Endodermal cell (in vitro differentiated cells): ENCODE data around the gene BLCAP. TPM values are rescaled to one million over a fixed set of nuclear protein-coding genes. Genes with fewer than 3 reads are reported as not detected.

Source experiments
- DNase-seq: peaks from one replicate; pipeline ENCODE4 v3.0.0-alpha.2; 2017
- H3K27ac ChIP-seq: 2 replicates; pipeline ENCODE4 v1.5.1; 2013; ENCODE audit warnings: mild to moderate bottlenecking, low read depth, low read length, moderate library complexity
- H3K27me3 ChIP-seq: 2 replicates; pipeline ENCODE4 v1.6.1; 2013; ENCODE audit warnings: mild to moderate bottlenecking, low read length, moderate library complexity; ENCODE audit not compliant: insufficient read depth, control insufficient read depth, poor library complexity, severe bottlenecking
- H3K36me3 ChIP-seq: 2 replicates; pipeline ENCODE4 v1.7.0; 2013; ENCODE audit warnings: mild to moderate bottlenecking, low read length, moderate library complexity; ENCODE audit not compliant: control insufficient read depth, insufficient read depth
- H3K4me1 ChIP-seq: one replicate; pipeline ENCODE4 v1.7.0; 2013; ENCODE audit warnings: low read length; ENCODE audit not compliant: control insufficient read depth, insufficient read depth
- H3K4me3 ChIP-seq: 2 replicates; pipeline ENCODE4 v1.5.1; 2013; ENCODE audit warnings: mild to moderate bottlenecking, low read length, moderate library complexity
- H3K9ac ChIP-seq: 2 replicates; pipeline ENCODE4 v1.6.1; 2013; ENCODE audit warnings: mild to moderate bottlenecking, low read length, moderate library complexity; ENCODE audit not compliant: poor library complexity, severe bottlenecking; ENCODE audit errors: extremely low read depth
- H3K9me3 ChIP-seq: 2 replicates; pipeline ENCODE4 v1.6.1; 2013; ENCODE audit warnings: mild to moderate bottlenecking, low read length, moderate library complexity; ENCODE audit not compliant: control insufficient read depth
- H3K27ac Mint-ChIP-seq: 2 replicates; pipeline ENCODE4 v1.8.0; 2020; ENCODE audit warnings: mixed read lengths
- H3K27me3 Mint-ChIP-seq: 2 replicates; pipeline ENCODE4 v1.8.0; 2021; ENCODE audit warnings: mild to moderate bottlenecking, mixed read lengths; ENCODE audit not compliant: insufficient read depth
- H3K36me3 Mint-ChIP-seq: 2 replicates; pipeline ENCODE4 v1.8.0; 2020; ENCODE audit warnings: low read depth, mixed read lengths
- H3K4me1 Mint-ChIP-seq: 2 replicates; pipeline ENCODE4 v1.8.0; 2020; ENCODE audit warnings: mixed read lengths
- H3K4me3 Mint-ChIP-seq: 2 replicates; pipeline ENCODE4 v1.8.0; 2020; ENCODE audit warnings: mild to moderate bottlenecking, moderate library complexity, mixed read lengths
- H3K9me3 Mint-ChIP-seq: 2 replicates; pipeline ENCODE4 v1.8.0; 2020; ENCODE audit warnings: mild to moderate bottlenecking, mixed read lengths
- WGBS, 2 experiments: methylation state at CpG; one replicate each; pipeline versions ENCODE4 v1.1.5 to v1.1.7; 2013; ENCODE audit warnings: missing lambda C conversion rate in 2 of 2, mixed read lengths in 1 of 2; ENCODE audit not compliant: insufficient coverage in 1 of 2, insufficient read length in 1 of 2; 5-methylcytosine and 5-hydroxymethylcytosine counted together
- total RNA-seq, 2 donors: library from RNA; stranded (reverse); fragmentation: NEBNext Ultra II Directional in 1 of 2; extraction: Animal tissue kit (Norgen Biotek cat#: 25700) in 1 of 2; gene quantifications; 2 replicates in 1 of 2; 3 replicates in 1 of 2; pipeline ENCODE4 v1.2.1, GENCODE V29; 2021
- TF ChIP-seq, protein P1 (sequence below): fragments of 200-600 bp; sonication (generic); conservative IDR thresholded peaks from 2 replicates; pipeline ENCODE4 v1.5.0; 2021; ENCODE audit warnings: antibody characterized with exemption, mild to moderate bottlenecking

BLCAP gene
- total RNA-seq, 2 donors from 2014 or later = 32.5 to 56.5 TPM

DNA sequence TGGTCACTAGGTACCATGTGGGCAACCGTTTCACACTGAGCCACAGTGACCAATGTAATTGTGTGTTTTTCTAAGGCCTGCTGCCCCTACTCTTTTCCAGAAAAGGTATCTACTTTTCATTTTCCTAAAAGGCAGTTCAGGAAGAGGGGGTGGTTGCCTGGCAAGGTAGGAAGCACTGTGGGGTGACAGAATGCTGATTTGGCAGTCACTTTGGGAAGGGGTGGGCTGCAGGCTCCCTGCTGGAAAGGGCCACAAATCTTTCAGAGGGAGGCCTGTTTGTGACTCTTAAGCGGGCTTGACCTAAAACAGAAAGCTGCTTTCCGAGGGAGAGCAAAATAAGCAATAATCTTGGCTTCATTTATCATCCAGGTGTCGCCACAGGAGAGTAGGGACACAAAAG lies 11.8 kb downstream of the BLCAP start:
- Mint-ChIP-seq H3K27ac (peak overlapping the region; percentile 8), H3K27me3 (peaks cover 4% of the 10 kb centered on the region), H3K4me3 (no peak overlapping the region), H3K4me1 (peaks cover 46% of the 10 kb centered on the region), H3K9me3 (no peaks in the 10 kb centered on the region), H3K36me3 (peaks cover 63% of the 10 kb centered on the region)
- Histone ChIP-seq H3K4me1 (peaks cover 11% of the 10 kb centered on the region), H3K27me3 (no peaks in the 10 kb centered on the region), H3K27ac (no peak overlapping the region), H3K9me3 (no peaks in the 10 kb centered on the region), H3K9ac (no peak overlapping the region), H3K36me3 (peaks cover 50% of the 10 kb centered on the region), H3K4me3 (no peak overlapping the region)
- no peak for DNase-seq
- TF ChIP-seq, protein P1, sequence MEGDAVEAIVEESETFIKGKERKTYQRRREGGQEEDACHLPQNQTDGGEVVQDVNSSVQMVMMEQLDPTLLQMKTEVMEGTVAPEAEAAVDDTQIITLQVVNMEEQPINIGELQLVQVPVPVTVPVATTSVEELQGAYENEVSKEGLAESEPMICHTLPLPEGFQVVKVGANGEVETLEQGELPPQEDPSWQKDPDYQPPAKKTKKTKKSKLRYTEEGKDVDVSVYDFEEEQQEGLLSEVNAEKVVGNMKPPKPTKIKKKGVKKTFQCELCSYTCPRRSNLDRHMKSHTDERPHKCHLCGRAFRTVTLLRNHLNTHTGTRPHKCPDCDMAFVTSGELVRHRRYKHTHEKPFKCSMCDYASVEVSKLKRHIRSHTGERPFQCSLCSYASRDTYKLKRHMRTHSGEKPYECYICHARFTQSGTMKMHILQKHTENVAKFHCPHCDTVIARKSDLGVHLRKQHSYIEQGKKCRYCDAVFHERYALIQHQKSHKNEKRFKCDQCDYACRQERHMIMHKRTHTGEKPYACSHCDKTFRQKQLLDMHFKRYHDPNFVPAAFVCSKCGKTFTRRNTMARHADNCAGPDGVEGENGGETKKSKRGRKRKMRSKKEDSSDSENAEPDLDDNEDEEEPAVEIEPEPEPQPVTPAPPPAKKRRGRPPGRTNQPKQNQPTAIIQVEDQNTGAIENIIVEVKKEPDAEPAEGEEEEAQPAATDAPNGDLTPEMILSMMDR = no peak
- 90 to 95% methylated on average over 4 of the region's 4 CpGs for WGBS, 2 experiments

DNA sequence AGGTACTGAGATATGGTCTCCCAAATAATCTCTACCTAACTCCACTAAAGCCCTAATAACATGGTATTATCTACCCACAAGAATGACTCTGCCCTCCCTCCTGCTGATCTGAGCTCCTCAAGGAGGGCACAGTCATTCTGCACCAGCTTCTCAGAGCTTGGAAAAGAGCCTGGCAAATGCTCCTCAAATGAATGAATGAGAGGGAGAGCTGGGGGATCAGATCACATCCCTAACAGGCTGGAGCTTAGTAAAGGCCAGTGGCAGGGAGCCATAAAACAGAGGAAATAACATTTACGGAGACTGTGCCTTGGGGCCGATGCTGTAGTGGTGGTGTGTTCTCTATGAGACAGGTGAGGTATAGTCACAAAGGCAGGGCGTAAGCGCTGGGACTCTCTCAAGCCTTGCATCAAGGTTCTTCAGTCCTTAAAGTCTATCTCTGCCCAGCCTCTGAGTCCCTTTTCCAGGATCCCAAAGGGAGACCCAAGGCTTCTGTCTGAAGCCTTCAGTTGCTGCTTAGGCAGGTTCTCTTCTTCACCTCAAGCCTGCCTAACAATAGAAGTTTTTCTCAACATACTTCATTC lies 13.8 kb downstream of the BLCAP start:
- Mint-ChIP-seq H3K9me3 (no peaks in the 10 kb centered on the region), H3K36me3 (peaks cover 65% of the 10 kb centered on the region)

DNA sequence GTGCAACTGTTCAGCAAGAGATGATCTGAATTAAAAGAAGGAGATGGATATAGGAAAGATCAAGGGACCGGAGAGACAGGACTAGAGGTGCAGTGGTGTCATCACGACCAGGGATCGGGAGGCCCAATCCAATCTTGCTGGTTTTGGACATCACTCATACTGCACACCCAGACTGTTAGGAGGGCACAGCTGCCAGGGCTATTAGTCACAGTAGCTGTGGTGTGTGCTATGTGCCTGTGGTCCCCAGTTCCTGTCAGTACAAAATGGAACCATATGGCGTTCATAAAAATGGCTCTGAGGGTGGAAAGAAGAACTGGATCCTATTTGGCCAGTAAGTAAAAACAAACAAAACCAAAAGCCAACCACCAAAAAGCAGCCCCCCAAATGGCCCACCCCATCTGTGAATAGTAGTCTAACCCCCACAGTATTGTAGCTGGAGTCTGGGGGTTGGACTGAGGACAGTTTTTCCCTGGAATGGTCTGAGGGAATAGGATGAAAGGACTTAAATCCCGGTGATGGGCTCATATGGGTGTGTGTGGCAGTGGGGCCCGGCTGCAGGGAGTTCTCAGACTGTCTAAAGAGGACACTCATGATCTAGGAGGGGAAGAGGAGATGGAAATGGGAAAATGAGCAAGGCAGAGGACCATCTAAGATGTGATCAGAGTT lies 15.9 kb downstream of the BLCAP start:
- no peak for DNase-seq
- Histone ChIP-seq H3K36me3 (peaks cover 47% of the 10 kb centered on the region), H3K4me1 (no peaks in the 10 kb centered on the region), H3K4me3 (no peak overlapping the region), H3K9me3 (no peaks in the 10 kb centered on the region), H3K27me3 (no peaks in the 10 kb centered on the region), H3K9ac (no peak overlapping the region), H3K27ac (no peak overlapping the region)
- WGBS, 2 experiments = 83 to 93% methylated on average over 1 to 6 of the region's 6 CpGs
- H3K9me3 Mint-ChIP-seq = no peaks in the 10 kb centered on the region
- no peak overlapping the region for H3K27ac Mint-ChIP-seq
- H3K4me3 Mint-ChIP-seq = no peak overlapping the region
- H3K4me1 Mint-ChIP-seq = peaks cover 6% of the 10 kb centered on the region
- H3K36me3 Mint-ChIP-seq = peaks cover 47% of the 10 kb centered on the region
- no peaks in the 10 kb centered on the region for H3K27me3 Mint-ChIP-seq
- TF ChIP-seq, protein P1 = no peak

More for the DNA sequence above, 13.8 kb downstream of the BLCAP start:
- no peaks in the 10 kb centered on the region for H3K27me3 ChIP-seq
- no peak overlapping the region for H3K27ac Mint-ChIP-seq
- peaks cover 57% of the 10 kb centered on the region for H3K36me3 ChIP-seq
- no peaks in the 10 kb centered on the region for H3K27me3 Mint-ChIP-seq
- H3K9me3 ChIP-seq = no peaks in the 10 kb centered on the region
- H3K27ac ChIP-seq = no peak overlapping the region
- 93 to 100% methylated on average over 2 to 4 of the region's 4 CpGs for WGBS, 2 experiments
- DNase-seq = no peak
- H3K4me1 Mint-ChIP-seq = peaks cover 26% of the 10 kb centered on the region
- no peak overlapping the region for H3K4me3 Mint-ChIP-seq
- H3K4me3 ChIP-seq = no peak overlapping the region
- TF ChIP-seq, protein P1 = no peak
- H3K4me1 ChIP-seq = peaks cover 4% of the 10 kb centered on the region
- H3K9ac ChIP-seq = no peak overlapping the region
